ENCODE data around the gene GARIN6. TPM values are rescaled to one million over a fixed set of nuclear protein-coding genes. Genes with fewer than 3 reads are reported as not detected.
"Not testable (repeated sequence)": the region's sequence is repeated elsewhere in the genome, so short reads cannot be mapped to it uniquely, and the experiment has no call there.

GARIN6 gene
- total RNA-seq, 2 experiments from 2014 or later = not detected

DNA sequence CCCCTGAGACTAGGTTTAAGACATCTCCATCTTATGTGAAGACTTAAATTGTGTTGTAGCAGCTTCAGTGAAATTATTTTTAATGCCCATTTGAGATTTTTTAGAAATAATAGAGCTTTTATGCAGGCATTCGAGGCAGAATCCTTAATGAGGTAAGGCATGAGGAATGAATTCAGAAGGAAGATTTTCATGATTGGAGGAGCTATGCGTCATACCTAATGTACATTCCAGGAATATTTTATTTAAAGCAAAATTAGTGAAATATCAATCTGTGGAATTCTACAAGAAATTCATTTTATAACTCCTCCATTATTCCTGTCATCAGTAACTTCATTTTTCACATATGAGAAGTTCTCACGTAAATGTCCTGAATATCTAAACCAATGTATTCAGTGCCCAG is 36.0 kb upstream of the GARIN6 start:
- TF ChIP-seq, protein P1, sequence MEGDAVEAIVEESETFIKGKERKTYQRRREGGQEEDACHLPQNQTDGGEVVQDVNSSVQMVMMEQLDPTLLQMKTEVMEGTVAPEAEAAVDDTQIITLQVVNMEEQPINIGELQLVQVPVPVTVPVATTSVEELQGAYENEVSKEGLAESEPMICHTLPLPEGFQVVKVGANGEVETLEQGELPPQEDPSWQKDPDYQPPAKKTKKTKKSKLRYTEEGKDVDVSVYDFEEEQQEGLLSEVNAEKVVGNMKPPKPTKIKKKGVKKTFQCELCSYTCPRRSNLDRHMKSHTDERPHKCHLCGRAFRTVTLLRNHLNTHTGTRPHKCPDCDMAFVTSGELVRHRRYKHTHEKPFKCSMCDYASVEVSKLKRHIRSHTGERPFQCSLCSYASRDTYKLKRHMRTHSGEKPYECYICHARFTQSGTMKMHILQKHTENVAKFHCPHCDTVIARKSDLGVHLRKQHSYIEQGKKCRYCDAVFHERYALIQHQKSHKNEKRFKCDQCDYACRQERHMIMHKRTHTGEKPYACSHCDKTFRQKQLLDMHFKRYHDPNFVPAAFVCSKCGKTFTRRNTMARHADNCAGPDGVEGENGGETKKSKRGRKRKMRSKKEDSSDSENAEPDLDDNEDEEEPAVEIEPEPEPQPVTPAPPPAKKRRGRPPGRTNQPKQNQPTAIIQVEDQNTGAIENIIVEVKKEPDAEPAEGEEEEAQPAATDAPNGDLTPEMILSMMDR (IDR thresholded peaks at IDR 0.05) = no peak
- Mint-ChIP-seq H3K36me3 (ENCODE audit: low read depth) (no peaks in the 10 kb centered on the region), H3K4me3 (no peak overlapping the region)

GRCh38 chr12:99618657-99619056 is 28.9 kb upstream of the GARIN6 start:
- Mint-ChIP-seq H3K27ac (no peak overlapping the region), H3K4me3 (no peak overlapping the region), H3K36me3 (ENCODE audit: low read depth) (no peaks in the 10 kb centered on the region), H3K4me1 (ENCODE audit: low read depth) (no peaks in the 10 kb centered on the region), H3K27me3 (no peaks in the 10 kb centered on the region), H3K9me3 (peaks cover 16% of the 10 kb centered on the region)
- ATAC-seq = no peak
- intact Hi-C loops (cut with micrococcal nuclease) = no loop called here
- ChIA-PET POLR2A (no interaction called here), CTCF (interaction anchor here (0.6 to 0.9 kb wide), 2 partner anchors 9 to 575 kb away, joined by 3 read pairs; no protein-coding TSS in a partner anchor)
- TF ChIP-seq, protein P1 (IDR thresholded peaks at IDR 0.05) = no peak
- no peak for DNase-seq

More for the DNA sequence above, 36.0 kb upstream of the GARIN6 start:
- ATAC-seq (no peak), DNase-seq (no peak)
- peaks cover 6% of the 10 kb centered on the region for H3K9me3 Mint-ChIP-seq
- H3K4me1 Mint-ChIP-seq (ENCODE audit: low read depth) = no peaks in the 10 kb centered on the region
- intact Hi-C loops (cut with micrococcal nuclease) = no loop called here
- H3K27ac Mint-ChIP-seq = no peak overlapping the region
- CTCF ChIA-PET = no interaction called here
- no peaks in the 10 kb centered on the region for H3K27me3 Mint-ChIP-seq
- POLR2A ChIA-PET = no interaction called here

DNA sequence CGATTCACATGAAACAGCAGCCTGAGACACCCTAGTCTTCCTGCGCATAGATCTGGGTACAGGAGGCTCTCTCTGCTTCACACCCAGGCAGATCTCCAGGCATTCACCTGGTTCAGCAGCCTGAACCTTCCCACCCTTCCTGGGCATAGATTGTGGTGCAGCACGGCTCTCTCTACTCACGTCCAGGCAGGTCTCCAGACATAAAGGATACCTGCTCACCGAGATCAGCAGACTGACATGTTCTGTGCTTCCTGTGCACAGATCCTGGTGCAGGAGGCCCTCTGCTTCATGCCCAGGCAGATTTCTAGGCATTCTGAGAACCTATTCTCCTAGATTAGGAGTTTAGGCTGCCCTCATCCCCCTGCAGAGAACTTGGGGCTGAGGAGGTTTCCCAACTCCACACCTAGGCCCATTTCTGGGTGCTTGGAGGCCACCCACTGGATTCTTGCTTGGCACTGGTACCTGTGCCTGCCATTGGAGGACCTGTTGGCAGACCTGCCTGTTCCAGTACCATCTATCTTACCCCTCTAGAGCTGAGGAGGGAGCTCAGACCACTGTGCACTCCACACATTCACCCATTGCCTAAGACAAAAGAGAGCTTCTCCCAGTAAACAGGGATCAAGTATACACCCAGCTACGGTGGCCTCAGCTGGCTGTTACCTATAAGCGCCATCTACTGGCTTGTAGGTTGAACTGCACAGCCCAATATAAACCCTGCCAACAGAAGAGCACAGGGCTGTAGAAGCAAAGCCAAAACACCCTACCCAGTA is 28.0 kb upstream of the GARIN6 start:
- H3K27me3 Mint-ChIP-seq = no peaks in the 10 kb centered on the region
- no peak overlapping the region for H3K4me3 Mint-ChIP-seq
- ChIA-PET CTCF (interaction anchor here (1.1 to 1.4 kb wide), 3 partner anchors 50 to 576 kb away, joined by 3 to 5 read pairs (median 4); no protein-coding TSS in a partner anchor), POLR2A (no interaction called here)
- no peak overlapping the region for H3K27ac Mint-ChIP-seq
- no peaks in the 10 kb centered on the region for H3K4me1 Mint-ChIP-seq (ENCODE audit: low read depth)
- DNase-seq = peak; percentile 16
- TF ChIP-seq, protein P1 (IDR thresholded peaks at IDR 0.05) = peak; percentile 74
- intact Hi-C loops (cut with micrococcal nuclease) = loop anchor here (5.0 kb wide), 1 partner anchor 577 kb away; no protein-coding TSS in a partner anchor
- ATAC-seq = peak; percentile 61
- H3K9me3 Mint-ChIP-seq = peaks cover 18% of the 10 kb centered on the region
- no peaks in the 10 kb centered on the region for H3K36me3 Mint-ChIP-seq (ENCODE audit: low read depth)

- Mint-ChIP-seq H3K9me3 (peaks cover 18% of the 10 kb centered on the region), H3K4me3 (no peak overlapping the region), H3K36me3 (ENCODE audit: low read depth) (no peaks in the 10 kb centered on the region), H3K4me1 (ENCODE audit: low read depth) (no peaks in the 10 kb centered on the region), H3K27me3 (no peaks in the 10 kb centered on the region), H3K27ac (no peak overlapping the region)
- ChIA-PET POLR2A (no interaction called here), CTCF (interaction anchor here (0.9 to 1.4 kb wide), 4 partner anchors 51 to 576 kb away, joined by 3 to 5 read pairs (median 4); no protein-coding TSS in a partner anchor)
- intact Hi-C loops (cut with micrococcal nuclease) = loop anchor here (5.0 kb wide), 1 partner anchor 578 kb away; no protein-coding TSS in a partner anchor
- DNase-seq (no peak), ATAC-seq (no peak)
- TF ChIP-seq, protein P1 (IDR thresholded peaks at IDR 0.05) = peak; percentile 25
Observed at GRCh38 chr12:99620159-99620479, 27.4 kb upstream of the GARIN6 start.

DNA sequence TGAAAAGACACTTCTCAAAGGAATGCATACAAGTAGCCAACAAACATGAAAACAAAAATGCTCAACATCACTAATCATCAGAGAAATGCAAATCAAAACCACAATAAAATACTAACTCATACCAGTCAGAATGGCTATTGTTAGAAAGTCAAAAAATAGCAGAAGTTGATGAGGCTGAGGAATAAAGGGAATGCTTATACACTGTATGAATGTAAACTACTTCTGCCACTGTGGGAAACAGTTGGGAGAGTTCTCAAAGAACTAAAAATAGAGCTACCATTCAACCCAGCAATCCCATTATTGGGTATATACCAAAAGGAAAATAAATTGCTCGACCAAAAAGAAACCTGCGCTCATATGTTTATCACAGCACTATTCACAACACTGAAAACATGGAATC is 23.0 kb upstream of the GARIN6 start:
- ATAC-seq; H3K36me3 Mint-ChIP-seq (ENCODE audit: low read depth); POLR2A ChIA-PET; DNase-seq; H3K27me3 Mint-ChIP-seq; H3K4me3 Mint-ChIP-seq; H3K27ac Mint-ChIP-seq; H3K4me1 Mint-ChIP-seq (ENCODE audit: low read depth); CTCF ChIA-PET: not testable (repeated sequence)
- H3K9me3 Mint-ChIP-seq = peaks cover 16% of the 10 kb centered on the region
- intact Hi-C loops (cut with micrococcal nuclease) = loop anchor here (5.0 kb wide), 1 partner anchor 582 kb away; no protein-coding TSS in a partner anchor
